NCI-H2227 treated with DMSO at 0.1 percent for 48 hours (cell line): Measurements from ENCODE around the gene SYMPK.

Experiments used
- DNase-seq: peaks from one replicate; lab custom pipeline; 2025; lab: John Stamatoyannopoulos, UW

SYMPK gene

GRCh38 chr19:45766869-45767346, 96.0 kb downstream of the SYMPK start:
- no peak for DNase-seq

GRCh38 chr19:45766296-45766868, 96.6 kb downstream of the SYMPK start:
- no peak for DNase-seq

- DNase-seq = no peak
Measured at GRCh38 chr19:45765702-45766295, 97.1 kb downstream of the SYMPK start.
